ENCODE data around the gene AGR3.

The AGR3 gene

DNA sequence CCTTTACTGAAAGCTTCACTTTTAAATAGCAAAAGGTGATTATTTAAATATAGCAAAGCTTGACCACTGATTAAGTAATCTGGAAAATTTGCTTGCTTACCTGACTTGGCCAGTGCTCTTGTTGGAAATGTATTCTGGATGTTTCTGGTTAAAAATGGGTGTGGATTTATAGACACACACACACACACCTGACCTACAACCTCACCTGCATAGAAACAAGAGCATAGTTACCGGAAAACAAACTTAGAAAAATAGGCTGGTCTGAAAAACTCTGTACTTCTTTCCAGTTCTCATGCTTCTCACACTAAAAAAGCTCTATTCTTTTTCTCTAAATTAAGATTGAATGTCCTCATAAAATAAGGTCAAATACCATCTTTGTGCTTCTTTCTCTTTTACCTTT lies at the start of gene AGR3:
Gene AGR3, minus strand, starts transcription at position 140 of the 400 bp plus-strand sequence. CDS start 3,365 bp downstream, outside the sequence.
- Histone ChIP-seq H3K9me3 (ENCODE audit: control insufficient read depth, low read length) (no peaks in the 10 kb centered on the region), H3K4me1 (ENCODE audit: control insufficient read depth, insufficient read depth, low read length) (peaks cover 19% of the 10 kb centered on the region), H3K4me3 (ENCODE audit: low read length) (peak within 1 kb of the TSS; percentile 23), H3K27me3 (ENCODE audit: control insufficient read depth, insufficient read depth, low read length) (no peaks in the 10 kb centered on the region), H3K9ac (ENCODE audit: low read length) (peak within 1 kb of the TSS; percentile 91), H3K36me3 (ENCODE audit: control insufficient read depth, insufficient read depth, low read length) (no peaks in the 10 kb centered on the region)

GRCh38 chr7:16930946-16931345 lies 49.2 kb upstream of the AGR3 start:
- peaks cover 62% of the 10 kb centered on the region for H3K4me1 ChIP-seq (ENCODE audit: control insufficient read depth, insufficient read depth, low read length)
- no peaks in the 10 kb centered on the region for H3K36me3 ChIP-seq (ENCODE audit: control insufficient read depth, insufficient read depth, low read length)
- H3K9me3 ChIP-seq (ENCODE audit: control insufficient read depth, low read length), result no peaks in the 10 kb centered on the region
- no peak overlapping the region for H3K9ac ChIP-seq (ENCODE audit: low read length)
- H3K27me3 ChIP-seq (ENCODE audit: control insufficient read depth, insufficient read depth, low read length), result no peaks in the 10 kb centered on the region
- no peak overlapping the region for H3K4me3 ChIP-seq (ENCODE audit: low read length)

GRCh38 chr7:16929146-16929762 lies 47.5 kb upstream of the AGR3 start:
- Histone ChIP-seq H3K9me3 (ENCODE audit: control insufficient read depth, low read length) (no peaks in the 10 kb centered on the region), H3K4me3 (ENCODE audit: low read length) (no peak overlapping the region), H3K4me1 (ENCODE audit: control insufficient read depth, insufficient read depth, low read length) (peaks cover 51% of the 10 kb centered on the region), H3K9ac (ENCODE audit: low read length) (no peak overlapping the region), H3K27me3 (ENCODE audit: control insufficient read depth, insufficient read depth, low read length) (no peaks in the 10 kb centered on the region), H3K36me3 (ENCODE audit: control insufficient read depth, insufficient read depth, low read length) (no peaks in the 10 kb centered on the region)

- no peaks in the 10 kb centered on the region for H3K27me3 ChIP-seq (ENCODE audit: control insufficient read depth, insufficient read depth, low read length)
- no peaks in the 10 kb centered on the region for H3K9me3 ChIP-seq (ENCODE audit: control insufficient read depth, low read length)
- peaks cover 56% of the 10 kb centered on the region for H3K4me1 ChIP-seq (ENCODE audit: control insufficient read depth, insufficient read depth, low read length)
- no peaks in the 10 kb centered on the region for H3K36me3 ChIP-seq (ENCODE audit: control insufficient read depth, insufficient read depth, low read length)
- H3K4me3 ChIP-seq (ENCODE audit: low read length), result no peak overlapping the region
- H3K9ac ChIP-seq (ENCODE audit: low read length), result no peak overlapping the region
Observed at GRCh38 chr7:16926861-16927260, 45.1 kb upstream of the AGR3 start.

- Histone ChIP-seq H3K4me3 (ENCODE audit: low read length) (no peak overlapping the region), H3K9me3 (ENCODE audit: control insufficient read depth, low read length) (no peaks in the 10 kb centered on the region), H3K36me3 (ENCODE audit: control insufficient read depth, insufficient read depth, low read length) (no peaks in the 10 kb centered on the region), H3K4me1 (ENCODE audit: control insufficient read depth, insufficient read depth, low read length) (peaks cover 61% of the 10 kb centered on the region), H3K27me3 (ENCODE audit: control insufficient read depth, insufficient read depth, low read length) (no peaks in the 10 kb centered on the region), H3K9ac (ENCODE audit: low read length) (no peak overlapping the region)
Observed at GRCh38 chr7:16926283-16926682, 44.5 kb upstream of the AGR3 start.

DNA sequence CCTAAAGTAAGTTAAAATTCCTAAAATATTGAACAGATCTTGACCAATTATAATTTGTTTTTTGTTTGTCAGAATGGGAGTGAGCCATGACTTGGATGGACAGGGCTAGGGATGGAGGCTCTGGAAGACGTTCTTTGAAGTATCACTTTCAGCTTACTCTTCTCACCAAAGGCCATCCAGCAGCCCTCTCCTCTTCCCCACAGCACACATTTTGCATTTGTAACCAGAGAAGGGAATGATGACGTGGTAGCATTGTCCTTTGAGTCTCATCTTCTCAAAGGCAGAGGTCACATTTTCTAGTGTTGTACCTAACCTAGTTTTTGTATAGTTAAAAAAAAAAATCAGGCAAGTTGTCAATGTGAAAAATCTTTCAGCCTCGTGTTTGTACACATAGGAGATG lies 43.8 kb upstream of the AGR3 start:
- Histone ChIP-seq H3K27me3 (ENCODE audit: control insufficient read depth, insufficient read depth, low read length) (no peaks in the 10 kb centered on the region), H3K9me3 (ENCODE audit: control insufficient read depth, low read length) (no peaks in the 10 kb centered on the region), H3K36me3 (ENCODE audit: control insufficient read depth, insufficient read depth, low read length) (no peaks in the 10 kb centered on the region), H3K4me3 (ENCODE audit: low read length) (no peak overlapping the region), H3K4me1 (ENCODE audit: control insufficient read depth, insufficient read depth, low read length) (peaks cover 68% of the 10 kb centered on the region), H3K9ac (ENCODE audit: low read length) (no peak overlapping the region)

GRCh38 chr7:16923019-16923418 lies 41.2 kb upstream of the AGR3 start:
- peak overlapping the region; percentile 11 for H3K9ac ChIP-seq (ENCODE audit: low read length)
- H3K36me3 ChIP-seq (ENCODE audit: control insufficient read depth, insufficient read depth, low read length), result no peaks in the 10 kb centered on the region
- H3K9me3 ChIP-seq (ENCODE audit: control insufficient read depth, low read length), result no peaks in the 10 kb centered on the region
- no peak overlapping the region for H3K4me3 ChIP-seq (ENCODE audit: low read length)
- H3K27me3 ChIP-seq (ENCODE audit: control insufficient read depth, insufficient read depth, low read length), result no peaks in the 10 kb centered on the region
- peaks cover 63% of the 10 kb centered on the region for H3K4me1 ChIP-seq (ENCODE audit: control insufficient read depth, insufficient read depth, low read length)

DNA sequence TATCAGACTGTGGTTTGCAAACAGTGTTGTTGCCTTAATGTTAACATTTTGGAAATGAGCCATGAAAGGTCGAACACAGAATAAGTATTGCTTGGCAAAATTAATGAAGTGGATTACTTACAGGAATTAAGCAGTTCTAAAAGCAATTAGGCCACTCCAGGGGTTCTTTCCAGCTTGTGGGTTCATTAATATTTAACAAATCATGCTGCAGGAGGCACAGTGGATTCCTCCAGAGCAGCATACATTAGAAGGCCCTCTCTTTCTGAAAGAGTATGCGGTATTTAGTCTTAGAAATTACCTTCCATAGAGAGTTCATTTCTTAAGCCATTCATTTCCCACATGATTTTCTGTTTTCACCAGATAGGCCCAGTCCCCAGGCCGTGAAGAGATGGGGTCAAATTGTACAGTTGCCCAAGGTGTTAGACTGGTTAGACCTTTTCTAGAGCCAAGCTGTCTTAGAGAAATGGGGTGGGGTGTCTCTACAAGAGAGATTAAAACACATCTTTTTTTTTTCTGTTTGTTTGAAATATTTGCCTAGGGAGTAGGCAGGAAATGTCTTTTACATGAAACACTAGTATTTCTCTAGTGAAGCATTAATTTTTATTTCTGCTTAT lies 40.0 kb upstream of the AGR3 start:
- H3K4me3 ChIP-seq (ENCODE audit: low read length), result no peak overlapping the region
- H3K4me1 ChIP-seq (ENCODE audit: control insufficient read depth, insufficient read depth, low read length), result peaks cover 63% of the 10 kb centered on the region
- H3K27me3 ChIP-seq (ENCODE audit: control insufficient read depth, insufficient read depth, low read length), result no peaks in the 10 kb centered on the region
- no peaks in the 10 kb centered on the region for H3K9me3 ChIP-seq (ENCODE audit: control insufficient read depth, low read length)
- no peaks in the 10 kb centered on the region for H3K36me3 ChIP-seq (ENCODE audit: control insufficient read depth, insufficient read depth, low read length)
- peak overlapping the region; percentile 26 for H3K9ac ChIP-seq (ENCODE audit: low read length)

DNA sequence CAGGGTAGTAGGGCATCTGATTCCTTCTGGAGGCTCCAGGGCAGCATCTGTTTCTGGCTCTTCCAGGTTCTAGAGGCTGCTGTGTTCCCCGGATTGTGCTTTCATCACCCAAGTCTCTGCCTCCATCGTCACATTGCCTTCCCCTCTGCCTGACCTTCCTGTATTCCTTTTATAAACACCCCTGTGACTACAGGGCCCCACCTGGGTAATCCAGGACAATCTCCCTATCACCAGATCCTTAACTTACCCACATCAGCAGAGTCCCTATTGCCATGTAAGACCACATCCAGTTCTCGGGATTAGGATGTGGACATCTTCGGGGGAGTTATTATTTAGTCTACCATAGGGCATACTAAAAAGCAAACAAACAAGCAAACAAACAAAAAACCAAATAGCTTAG lies 39.4 kb upstream of the AGR3 start:
- H3K9me3 ChIP-seq (ENCODE audit: control insufficient read depth, low read length), result no peaks in the 10 kb centered on the region
- peak overlapping the region; percentile 26 for H3K9ac ChIP-seq (ENCODE audit: low read length)
- peaks cover 60% of the 10 kb centered on the region for H3K4me1 ChIP-seq (ENCODE audit: control insufficient read depth, insufficient read depth, low read length)
- no peaks in the 10 kb centered on the region for H3K36me3 ChIP-seq (ENCODE audit: control insufficient read depth, insufficient read depth, low read length)
- H3K4me3 ChIP-seq (ENCODE audit: low read length), result no peak overlapping the region
- no peaks in the 10 kb centered on the region for H3K27me3 ChIP-seq (ENCODE audit: control insufficient read depth, insufficient read depth, low read length)

DNA sequence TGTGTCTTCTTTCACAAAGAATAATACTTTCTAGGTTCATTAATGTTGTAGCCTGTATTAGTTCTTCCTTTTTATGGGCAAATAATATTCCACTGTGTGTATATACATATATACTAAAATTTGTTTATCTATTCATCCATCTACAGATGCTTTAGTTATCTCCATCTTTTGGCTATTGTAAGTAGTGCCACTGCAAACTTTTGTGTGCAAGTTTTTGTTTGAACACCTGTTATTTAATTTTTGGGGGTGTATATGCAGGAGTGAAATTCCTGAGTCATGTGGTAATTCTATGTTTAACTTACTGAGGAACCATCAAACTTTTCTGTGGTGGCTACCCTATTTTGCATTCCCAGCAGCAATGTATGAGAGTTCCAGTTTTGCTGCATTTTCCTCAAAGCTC lies 37.7 kb upstream of the AGR3 start:
- Histone ChIP-seq H3K36me3 (ENCODE audit: control insufficient read depth, insufficient read depth, low read length) (no peaks in the 10 kb centered on the region), H3K9me3 (ENCODE audit: control insufficient read depth, low read length) (no peaks in the 10 kb centered on the region), H3K27me3 (ENCODE audit: control insufficient read depth, insufficient read depth, low read length) (no peaks in the 10 kb centered on the region), H3K4me1 (ENCODE audit: control insufficient read depth, insufficient read depth, low read length) (peaks cover 64% of the 10 kb centered on the region), H3K9ac (ENCODE audit: low read length) (no peak overlapping the region), H3K4me3 (ENCODE audit: low read length) (no peak overlapping the region)

DNA sequence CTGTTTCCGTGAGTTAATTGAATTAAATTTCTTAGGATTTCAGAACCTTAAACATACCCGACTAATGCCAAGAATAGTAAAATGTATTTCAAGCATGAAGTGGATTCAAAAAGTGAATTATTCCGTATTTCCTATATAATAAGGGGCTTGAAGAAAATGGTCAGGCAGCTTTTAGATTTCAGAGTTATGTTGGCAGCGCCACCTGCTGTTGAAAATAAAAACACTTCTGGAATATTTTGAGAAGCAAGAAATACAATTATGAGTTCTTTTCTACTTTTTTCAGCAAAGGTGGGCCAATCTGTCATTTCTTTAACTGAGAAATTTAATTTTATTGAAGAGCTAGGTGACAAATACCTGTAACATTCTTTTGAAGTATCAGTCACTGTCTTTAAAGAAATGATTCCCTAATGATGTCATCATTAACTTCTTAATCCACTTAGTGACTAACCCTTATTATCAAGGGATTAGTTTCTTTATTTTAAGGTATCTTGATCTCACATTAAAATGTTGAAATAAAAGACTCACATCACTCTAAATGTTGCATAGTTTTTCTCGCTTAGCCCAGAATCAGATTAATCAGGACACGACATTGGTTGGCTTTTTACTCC lies 36.6 kb upstream of the AGR3 start:
- Histone ChIP-seq H3K9me3 (ENCODE audit: control insufficient read depth, low read length) (no peaks in the 10 kb centered on the region), H3K27me3 (ENCODE audit: control insufficient read depth, insufficient read depth, low read length) (no peaks in the 10 kb centered on the region), H3K36me3 (ENCODE audit: control insufficient read depth, insufficient read depth, low read length) (no peaks in the 10 kb centered on the region), H3K9ac (ENCODE audit: low read length) (peak overlapping the region; percentile 42), H3K4me1 (ENCODE audit: control insufficient read depth, insufficient read depth, low read length) (peaks cover 59% of the 10 kb centered on the region), H3K4me3 (ENCODE audit: low read length) (no peak overlapping the region)

DNA sequence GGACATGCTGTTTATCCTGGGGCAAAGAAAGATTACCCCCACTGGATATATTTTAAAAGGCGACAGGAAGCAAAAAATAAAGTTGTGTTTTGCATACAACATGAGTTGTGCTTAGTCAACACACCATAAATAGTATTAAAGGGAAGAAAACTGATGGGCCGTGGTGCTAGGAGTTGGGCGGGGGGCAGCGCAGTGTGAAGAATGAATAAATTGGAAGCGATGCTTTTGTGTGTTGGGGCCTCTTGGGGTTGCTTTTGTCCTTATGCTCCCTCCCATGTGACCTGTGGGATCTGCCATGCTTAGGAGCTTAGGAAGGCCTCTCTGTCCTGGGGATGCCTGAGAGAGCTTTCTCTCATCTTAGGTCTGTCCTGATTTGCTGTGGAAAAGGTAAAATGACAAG lies 35.0 kb upstream of the AGR3 start:
- Histone ChIP-seq H3K9ac (ENCODE audit: low read length) (no peak overlapping the region), H3K4me3 (ENCODE audit: low read length) (no peak overlapping the region), H3K36me3 (ENCODE audit: control insufficient read depth, insufficient read depth, low read length) (no peaks in the 10 kb centered on the region), H3K4me1 (ENCODE audit: control insufficient read depth, insufficient read depth, low read length) (peaks cover 47% of the 10 kb centered on the region), H3K27me3 (ENCODE audit: control insufficient read depth, insufficient read depth, low read length) (no peaks in the 10 kb centered on the region), H3K9me3 (ENCODE audit: control insufficient read depth, low read length) (no peaks in the 10 kb centered on the region)
